Measurements from ENCODE around the gene CCDC78. TPM values are rescaled to one million over a fixed set of nuclear protein-coding genes. Genes with fewer than 3 reads are reported as not detected.

CCDC78 gene
- total and polyA plus RNA-seq, 2 of the 13 experiments (the other 11 are each of a cell fraction or from before 2014, with no cell fraction given): 0.53 to 1.5 TPM

- H3K4me2 ChIP-seq (ENCODE audit: low read depth, low read length): no peak overlapping the region
- no peak overlapping the region for H3K27ac ChIP-seq (ENCODE audit: extremely low read length, insufficient read depth, low read length)
- no peaks in the 10 kb centered on the region for H3K9me3 ChIP-seq (ENCODE audit: low read length)
- ATAC-seq: no peak
- BruUV-seq (replicated peaks): no TSS peak
- H2AFZ ChIP-seq (ENCODE audit: low read length): no peak overlapping the region
- peaks cover 23% of the 10 kb centered on the region for H3K4me1 ChIP-seq (ENCODE audit: insufficient read depth, low read length)
- H3K9ac ChIP-seq (ENCODE audit: insufficient read depth, low read depth, low read length): no peak overlapping the region
- POLR2A ChIA-PET: no interaction called here
- no peak for DNase-seq (ENCODE audit: low spot score)
- intact Hi-C loops (cut with micrococcal nuclease; ENCODE audit: unreplicated experiment) (no loop called here), in situ Hi-C loops (cut with HindIII; ENCODE audit: extremely low pct_ligation_motif_present, low pct_unique_long_range_greater_than_20kb) (no loop called here)
- 96% methylated on average over 56 of the region's 57 CpGs for WGBS (ENCODE audit: low lambda C conversion rate)
- CTCF ChIA-PET (ENCODE audit: low intra/inter-chr PET ratio, low total read pairs): no interaction called here
- TF ChIP-seq ZNF574 (CRISPR knock-in tag; IDR thresholded peaks at IDR 0.05): no peak
- no peak for TF ChIP-seq ELK4 (CRISPR knock-in tag; IDR thresholded peaks at IDR 0.05; ENCODE audit: borderline replicate concordance)
- no peak for TF ChIP-seq NFE2 (CRISPR knock-in tag; IDR thresholded peaks at IDR 0.05)
- peak; percentile 82 for TF ChIP-seq AGO2 (optimal IDR thresholded peaks at IDR 0.05; ENCODE audit: low read depth, low read length)
- TF ChIP-seq ZNF101 (CRISPR knock-in tag; IDR thresholded peaks at IDR 0.05; ENCODE audit: borderline replicate concordance, low read depth): no peak
- TF ChIP-seq RBFOX2 (IDR thresholded peaks at IDR 0.05; ENCODE audit: low read depth, low read length): peak; percentile 68
- no peak for TF ChIP-seq MXI1 (IDR thresholded peaks at IDR 0.05; ENCODE audit: borderline replicate concordance, low read depth, low read length)
- no peak for TF ChIP-seq TP53 (CRISPR knock-in tag; conservative IDR thresholded peaks at IDR 0.05)
- TF ChIP-seq, protein P1, sequence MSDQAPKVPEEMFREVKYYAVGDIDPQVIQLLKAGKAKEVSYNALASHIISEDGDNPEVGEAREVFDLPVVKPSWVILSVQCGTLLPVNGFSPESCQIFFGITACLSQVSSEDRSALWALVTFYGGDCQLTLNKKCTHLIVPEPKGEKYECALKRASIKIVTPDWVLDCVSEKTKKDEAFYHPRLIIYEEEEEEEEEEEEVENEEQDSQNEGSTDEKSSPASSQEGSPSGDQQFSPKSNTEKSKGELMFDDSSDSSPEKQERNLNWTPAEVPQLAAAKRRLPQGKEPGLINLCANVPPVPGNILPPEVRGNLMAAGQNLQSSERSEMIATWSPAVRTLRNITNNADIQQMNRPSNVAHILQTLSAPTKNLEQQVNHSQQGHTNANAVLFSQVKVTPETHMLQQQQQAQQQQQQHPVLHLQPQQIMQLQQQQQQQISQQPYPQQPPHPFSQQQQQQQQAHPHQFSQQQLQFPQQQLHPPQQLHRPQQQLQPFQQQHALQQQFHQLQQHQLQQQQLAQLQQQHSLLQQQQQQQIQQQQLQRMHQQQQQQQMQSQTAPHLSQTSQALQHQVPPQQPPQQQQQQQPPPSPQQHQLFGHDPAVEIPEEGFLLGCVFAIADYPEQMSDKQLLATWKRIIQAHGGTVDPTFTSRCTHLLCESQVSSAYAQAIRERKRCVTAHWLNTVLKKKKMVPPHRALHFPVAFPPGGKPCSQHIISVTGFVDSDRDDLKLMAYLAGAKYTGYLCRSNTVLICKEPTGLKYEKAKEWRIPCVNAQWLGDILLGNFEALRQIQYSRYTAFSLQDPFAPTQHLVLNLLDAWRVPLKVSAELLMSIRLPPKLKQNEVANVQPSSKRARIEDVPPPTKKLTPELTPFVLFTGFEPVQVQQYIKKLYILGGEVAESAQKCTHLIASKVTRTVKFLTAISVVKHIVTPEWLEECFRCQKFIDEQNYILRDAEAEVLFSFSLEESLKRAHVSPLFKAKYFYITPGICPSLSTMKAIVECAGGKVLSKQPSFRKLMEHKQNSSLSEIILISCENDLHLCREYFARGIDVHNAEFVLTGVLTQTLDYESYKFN (CRISPR knock-in tag; conservative IDR thresholded peaks at IDR 0.05): no peak
- TF ChIP-seq KDM3A (CRISPR knock-in tag; IDR thresholded peaks at IDR 0.05; ENCODE audit: low read depth): no peak
- TF ChIP-seq ZNF768 (CRISPR knock-in tag; IDR thresholded peaks at IDR 0.05): no peak
- TF ChIP-seq ZNF546 (CRISPR knock-in tag; conservative IDR thresholded peaks at IDR 0.05): no peak
- TF ChIP-seq, protein P2, sequence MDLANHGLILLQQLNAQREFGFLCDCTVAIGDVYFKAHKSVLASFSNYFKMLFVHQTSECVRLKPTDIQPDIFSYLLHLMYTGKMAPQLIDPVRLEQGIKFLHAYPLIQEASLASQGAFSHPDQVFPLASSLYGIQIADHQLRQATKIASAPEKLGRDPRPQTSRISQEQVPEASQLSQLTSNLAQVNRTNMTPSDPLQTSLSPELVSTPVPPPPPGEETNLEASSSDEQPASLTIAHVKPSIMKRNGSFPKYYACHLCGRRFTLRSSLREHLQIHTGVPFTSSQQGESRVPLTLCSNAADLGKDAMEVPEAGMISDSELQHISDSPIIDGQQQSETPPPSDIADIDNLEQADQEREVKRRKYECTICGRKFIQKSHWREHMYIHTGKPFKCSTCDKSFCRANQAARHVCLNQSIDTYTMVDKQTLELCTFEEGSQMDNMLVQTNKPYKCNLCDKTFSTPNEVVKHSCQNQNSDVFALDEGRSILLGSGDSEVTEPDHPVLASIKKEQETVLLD (CRISPR knock-in tag; IDR thresholded peaks at IDR 0.05; ENCODE audit: low read depth): no peak
- peak; percentile 15 for TF ChIP-seq AGO1 (IDR thresholded peaks at IDR 0.05; ENCODE audit: low read depth, low read length, poor library complexity, severe bottlenecking)
- no peak overlapping the region for H3K4me3 ChIP-seq (replicated peaks in 1 of 3; ENCODE audit: insufficient read depth in 1 of 3, low read depth in 2 of 3, low read length in 3 of 3)
- H4K20me1 ChIP-seq (ENCODE audit: insufficient read depth, low read length): 0 out of 2 replicates have a peak, but pooled peaks cover 3% of the 10 kb centered on the region
- H3K27me3 ChIP-seq (ENCODE audit: control insufficient read depth in 1 of 2, insufficient read depth in 2 of 2, low read length in 2 of 2): no peaks in the 10 kb centered on the region; a peak in 1 of 5 replicates
- H3K79me2 ChIP-seq (ENCODE audit: insufficient read depth, low read length): peaks cover 16% of the 10 kb centered on the region
- H3K36me3 ChIP-seq (replicated peaks in 1 of 2; ENCODE audit: control insufficient read depth in 1 of 2, insufficient read depth in 2 of 2, low read length in 2 of 2): peaks cover 11 to 20% of the 10 kb centered on the region in 2 experiments; a peak in 4 of 5 replicates
- FAIRE-seq: no peak
These were observed 42.7 kb downstream of the CCDC78 start for GRCh38 chr16:683396-684070.
